ENCODE data around the gene RFNG.

DNA sequence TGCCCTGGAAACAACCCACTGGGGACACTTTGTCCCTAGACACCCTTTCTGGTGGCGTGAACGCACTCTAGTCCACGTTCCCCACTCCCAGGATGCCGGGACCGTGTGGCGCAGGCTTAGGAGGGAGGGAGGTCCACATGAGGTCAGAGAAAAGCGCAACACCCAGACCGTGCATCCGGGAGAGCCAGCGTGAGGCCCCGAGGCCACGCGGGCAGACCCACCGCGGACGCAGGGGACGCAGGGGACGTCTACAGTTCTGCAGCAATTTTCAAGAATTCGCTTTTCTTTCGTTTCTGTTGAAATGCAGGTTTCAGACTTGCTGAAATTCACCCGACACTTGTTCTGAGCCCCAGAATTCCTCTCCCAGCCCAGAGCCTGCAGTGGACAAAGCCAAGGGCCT, 4.7 kb downstream of the RFNG start:
- TF ChIP-seq EZH2phosphoT487 (IDR thresholded peaks at IDR 0.05; ENCODE audit: borderline replicate concordance) (no peak), CTCF (IDR thresholded peaks at IDR 0.05 in 2 of 3, conservative IDR thresholded peaks at IDR 0.05 in 1 of 3; ENCODE audit: borderline replicate concordance in 1 of 3, insufficient read depth in 1 of 3, low read depth in 2 of 3, low read length in 2 of 3) (no peak), YY1 (IDR thresholded peaks at IDR 0.05; ENCODE audit: extremely low read depth, insufficient replicate concordance, low read depth, low read length) (no peak), TCF7L2 (IDR thresholded peaks at IDR 0.05; ENCODE audit: borderline replicate concordance, extremely low read depth, insufficient read depth, insufficient read length) (no peak), POLR2A (IDR thresholded peaks at IDR 0.05; ENCODE audit: borderline replicate concordance, extremely low read depth, insufficient read depth, insufficient read length) (no peak)
